Activated CD4-positive, alpha-beta T cell treated with anti-CD3 and anti-CD28 coated beads for 36 hours (primary cell): ENCODE data around the gene C20orf173. TPM values are rescaled to one million over a fixed set of nuclear protein-coding genes. Genes with fewer than 3 reads are reported as not detected.
A peak's percentile ranks its signal among the peaks of the same experiment; 100 is the strongest.
"Not testable (repeated sequence)": the region's sequence is repeated elsewhere in the genome, so short reads cannot be mapped to it uniquely, and the experiment has no call there.

ENCODE experiments used
- ATAC-seq: fragments of 200-7000 bp; cut with Tn5 transposase; one replicate; pipeline ENCODE4 v1.10.0; 2021; ENCODE audit warnings: mild to moderate bottlenecking, moderate library complexity
- CTCF ChIA-PET: fragments of 350-600 bp; sonication (Branson Sonifier 250); formaldehyde crosslinking; loops from one replicate; lab custom pipeline; 2021; ENCODE audit warnings: antibody characterized with exemption; lab: Charles Lee
- POLR2A ChIA-PET: fragments of 350-600 bp; sonication (Branson Sonifier 250); formaldehyde crosslinking; loops from one replicate; lab custom pipeline; 2021; ENCODE audit warnings: antibody characterized with exemption, inconsistent platforms; lab: Charles Lee
- DNase-seq: peaks from one replicate; pipeline ENCODE4 v3.0.0-alpha.2; 2020
- H3K27ac Mint-ChIP-seq: one replicate; pipeline ENCODE4 v1.8.0; 2021; ENCODE audit warnings: mixed read lengths
- H3K27me3 Mint-ChIP-seq: one replicate; pipeline ENCODE4 v1.8.0; 2021; ENCODE audit warnings: mixed read lengths
- H3K36me3 Mint-ChIP-seq: one replicate; pipeline ENCODE4 v1.8.0; 2021; ENCODE audit warnings: low read depth, mixed read lengths
- H3K4me1 Mint-ChIP-seq: one replicate; pipeline ENCODE4 v1.8.0; 2021; ENCODE audit warnings: mixed read lengths
- H3K4me3 Mint-ChIP-seq: one replicate; pipeline ENCODE4 v1.8.0; 2021; ENCODE audit warnings: mild to moderate bottlenecking, moderate library complexity, mixed read lengths
- H3K9me3 Mint-ChIP-seq: one replicate; pipeline ENCODE4 v1.8.0; 2021; ENCODE audit warnings: low read depth, mixed read lengths
- intact Hi-C, 2 experiments: fragments of 100-400 bp; cut with DNase I in 1 of 2; cut with micrococcal nuclease in 1 of 2; formaldehyde crosslinking; loops; one replicate each; pipeline versions ENCODE4 v1.14.2 to v1.15.1; 2022 to 2024; cut with DNase I, micrococcal nuclease
- total RNA-seq, 2 experiments: library from RNA; stranded (reverse); gene quantifications; one replicate each; pipeline ENCODE4 v1.2.3, GENCODE V29; 2021

The C20orf173 gene
- total RNA-seq, 2 experiments from 2014 or later: not detected

DNA sequence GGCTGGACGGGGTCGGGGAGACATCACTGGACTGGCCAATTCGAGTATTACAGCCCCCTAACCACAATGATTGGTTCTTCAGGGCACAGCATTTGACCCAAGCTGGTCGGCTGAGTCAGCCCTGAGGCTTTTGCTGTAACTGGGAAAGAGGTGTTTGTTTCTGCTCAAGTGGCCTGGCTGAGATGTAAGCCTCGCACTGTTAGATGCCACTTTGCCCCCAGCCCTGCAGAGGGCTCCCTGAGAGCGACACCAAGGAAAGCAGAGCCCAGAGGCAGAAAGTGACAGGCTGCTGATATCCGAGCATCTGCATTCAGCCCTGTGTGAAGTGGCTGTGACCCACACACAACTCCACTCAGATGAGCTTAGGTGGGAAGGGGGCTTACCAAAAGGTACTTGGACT, 31.8 kb upstream of the C20orf173 start:
- Mint-ChIP-seq H3K27ac (no peak overlapping the region), H3K4me3 (no peak overlapping the region), H3K9me3 (no peaks in the 10 kb centered on the region), H3K27me3 (no peaks in the 10 kb centered on the region), H3K36me3 (peaks cover 7% of the 10 kb centered on the region), H3K4me1 (no peaks in the 10 kb centered on the region)
- intact Hi-C loops: no loop called here
- ATAC-seq: peak; percentile 58
- POLR2A ChIA-PET: no interaction called here
- CTCF ChIA-PET: interaction anchor here (1.2 kb wide), 1 partner anchor 26 kb away, joined by 3 read pairs; no protein-coding TSS in a partner anchor
- DNase-seq: peak; percentile 28

- Mint-ChIP-seq H3K4me3 (no peak overlapping the region), H3K27me3 (no peaks in the 10 kb centered on the region), H3K4me1 (no peaks in the 10 kb centered on the region), H3K36me3 (peaks cover 8% of the 10 kb centered on the region), H3K9me3 (no peaks in the 10 kb centered on the region), H3K27ac (no peak overlapping the region)
- ChIA-PET POLR2A (no interaction called here), CTCF (no interaction called here)
- intact Hi-C loops: no loop called here
- DNase-seq: no peak
- ATAC-seq: no peak
Observed at GRCh38 chr20:35560541-35560940, 31.1 kb upstream of the C20orf173 start.

DNA sequence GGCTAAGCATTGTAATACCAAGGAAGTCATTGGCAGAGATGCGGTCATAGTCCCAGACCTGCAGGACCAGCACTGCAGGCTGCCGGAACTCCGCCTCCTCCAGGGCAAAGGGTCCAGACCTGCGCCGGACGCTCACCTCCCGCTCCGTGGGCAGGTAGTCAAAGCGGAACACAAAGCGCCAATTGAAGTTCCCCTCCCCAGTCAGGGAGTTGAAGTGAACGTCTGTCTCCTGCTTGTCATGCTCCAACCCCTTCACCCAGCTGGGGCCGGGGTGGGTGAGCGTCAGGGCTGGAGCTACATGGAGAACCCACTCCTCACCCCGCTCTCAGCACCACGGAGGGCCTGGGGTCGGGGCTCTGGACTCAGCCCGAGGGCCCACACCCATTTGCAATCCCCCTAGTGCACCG, 30.7 kb upstream of the C20orf173 start:
- Mint-ChIP-seq H3K4me3 (no peak overlapping the region), H3K27me3 (no peaks in the 10 kb centered on the region), H3K36me3 (peaks cover 8% of the 10 kb centered on the region), H3K27ac (no peak overlapping the region), H3K9me3 (no peaks in the 10 kb centered on the region), H3K4me1 (no peaks in the 10 kb centered on the region)
- ChIA-PET CTCF (no interaction called here), POLR2A (no interaction called here)
- intact Hi-C loops: no loop called here
- ATAC-seq: no peak
- DNase-seq: no peak

DNA sequence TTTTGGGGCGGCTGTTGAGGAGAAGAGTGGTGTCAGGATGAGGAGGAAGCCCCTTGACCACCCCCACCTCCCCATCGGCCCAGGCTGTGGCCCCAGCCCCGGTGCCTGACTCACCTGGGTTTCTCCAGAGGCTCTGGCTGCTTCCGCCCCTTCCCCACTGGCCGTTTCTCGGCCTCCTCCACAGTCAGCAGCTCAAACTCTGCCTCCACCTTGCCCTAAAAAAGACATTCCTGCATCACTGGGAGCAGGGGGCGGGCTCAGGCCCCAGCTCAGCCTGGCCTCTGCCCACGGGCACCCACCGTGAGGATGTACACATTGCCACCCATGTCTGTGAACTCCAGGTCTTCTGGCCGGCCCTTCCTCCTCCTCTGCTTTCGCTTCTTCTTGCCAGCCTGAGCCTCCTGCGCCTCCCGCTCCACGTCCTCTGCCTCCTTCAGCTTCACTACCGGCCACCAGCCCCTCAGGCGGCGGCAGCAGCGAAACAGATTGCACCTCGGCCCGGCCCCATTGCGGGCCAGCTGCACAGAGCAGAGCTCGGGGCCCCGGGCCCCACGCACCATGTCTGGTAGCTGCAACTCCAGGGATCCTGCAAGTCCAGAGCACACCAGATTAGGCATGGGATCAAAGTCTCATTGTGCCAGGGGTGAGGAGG, 29.7 kb upstream of the C20orf173 start:
- H3K4me3 Mint-ChIP-seq: no peak overlapping the region
- no peaks in the 10 kb centered on the region for H3K9me3 Mint-ChIP-seq
- DNase-seq: no peak
- H3K4me1 Mint-ChIP-seq: no peaks in the 10 kb centered on the region
- H3K27ac Mint-ChIP-seq: no peak overlapping the region
- POLR2A ChIA-PET: interaction anchor here (0.6 kb wide), 1 partner anchor 102 kb away, joined by 5 read pairs; no protein-coding TSS in a partner anchor
- ATAC-seq: no peak
- peaks cover 12% of the 10 kb centered on the region for H3K36me3 Mint-ChIP-seq
- intact Hi-C loops: no loop called here
- CTCF ChIA-PET: interaction anchor here (0.7 kb wide), 1 partner anchor 434 kb away, joined by 3 read pairs; no protein-coding TSS in a partner anchor
- H3K27me3 Mint-ChIP-seq: no peaks in the 10 kb centered on the region

DNA sequence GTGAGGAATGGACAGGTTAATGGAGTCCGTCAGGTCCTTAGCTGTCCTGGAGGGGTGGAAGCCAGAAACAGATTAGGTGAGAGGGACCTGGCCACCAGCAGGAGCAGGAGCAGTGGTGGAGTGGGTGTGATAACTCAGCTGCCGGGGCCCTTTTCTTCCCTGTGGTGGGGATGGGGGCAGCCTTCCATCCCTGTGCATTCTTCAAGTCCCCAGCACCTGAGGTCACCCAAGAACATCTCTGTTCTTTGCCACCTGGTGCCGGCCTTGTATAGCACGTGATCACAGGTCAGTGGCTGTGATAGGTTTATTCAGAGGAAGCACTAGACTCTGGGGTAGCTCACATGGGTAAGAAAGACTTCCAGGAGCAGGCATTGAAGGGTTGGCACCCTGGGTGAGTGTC, 29.0 kb upstream of the C20orf173 start:
- POLR2A ChIA-PET: interaction anchor here (0.6 kb wide), 1 partner anchor 103 kb away, joined by 5 read pairs; no protein-coding TSS in a partner anchor
- Mint-ChIP-seq H3K9me3 (no peaks in the 10 kb centered on the region), H3K27me3 (no peaks in the 10 kb centered on the region), H3K4me3 (no peak overlapping the region), H3K27ac (no peak overlapping the region), H3K36me3 (peaks cover 12% of the 10 kb centered on the region), H3K4me1 (no peaks in the 10 kb centered on the region)
- ATAC-seq (no peak), DNase-seq (no peak)
- intact Hi-C loops: no loop called here
- CTCF ChIA-PET: no interaction called here

DNA sequence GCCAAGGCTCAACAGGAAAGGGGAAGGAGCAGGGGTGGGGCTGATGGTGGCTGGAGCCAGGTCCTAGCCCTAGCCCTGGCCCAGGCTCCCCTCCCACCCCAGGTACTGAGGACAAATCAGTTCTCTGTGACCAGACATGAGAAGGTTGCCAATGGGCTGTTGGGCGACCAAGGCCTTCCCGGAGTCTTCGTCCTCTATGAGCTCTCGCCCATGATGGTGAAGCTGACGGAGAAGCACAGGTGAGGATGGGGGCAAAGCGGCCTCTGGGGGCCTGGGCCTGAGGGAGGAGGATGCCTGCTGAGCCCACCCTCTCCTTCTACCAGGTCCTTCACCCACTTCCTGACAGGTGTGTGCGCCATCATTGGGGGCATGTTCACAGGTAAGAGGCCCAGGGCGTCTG, 27.4 kb upstream of the C20orf173 start:
- Mint-ChIP-seq H3K27ac (no peak overlapping the region), H3K4me1 (no peaks in the 10 kb centered on the region), H3K36me3 (peaks cover 12% of the 10 kb centered on the region), H3K4me3 (no peak overlapping the region), H3K27me3 (no peaks in the 10 kb centered on the region), H3K9me3 (no peaks in the 10 kb centered on the region)
- intact Hi-C loops: no loop called here
- DNase-seq: no peak
- ATAC-seq: no peak
- ChIA-PET CTCF (no interaction called here), POLR2A (no interaction called here)

- ATAC-seq: no peak
- POLR2A ChIA-PET: interaction anchor here (0.6 kb wide), 1 partner anchor 71 kb away, joined by 7 read pairs; no protein-coding TSS in a partner anchor
- intact Hi-C loops: no loop called here
- no peak for DNase-seq
- Mint-ChIP-seq H3K27me3 (no peaks in the 10 kb centered on the region), H3K36me3 (peaks cover 12% of the 10 kb centered on the region), H3K9me3 (no peaks in the 10 kb centered on the region), H3K27ac (no peak overlapping the region), H3K4me3 (no peak overlapping the region), H3K4me1 (no peaks in the 10 kb centered on the region)
- CTCF ChIA-PET: interaction anchor here (0.5 to 0.7 kb wide), 2 partner anchors 41 to 64 kb away, joined by 3 read pairs; no protein-coding TSS in a partner anchor
Observed at GRCh38 chr20:35555951-35556645, 26.6 kb upstream of the C20orf173 start.

DNA sequence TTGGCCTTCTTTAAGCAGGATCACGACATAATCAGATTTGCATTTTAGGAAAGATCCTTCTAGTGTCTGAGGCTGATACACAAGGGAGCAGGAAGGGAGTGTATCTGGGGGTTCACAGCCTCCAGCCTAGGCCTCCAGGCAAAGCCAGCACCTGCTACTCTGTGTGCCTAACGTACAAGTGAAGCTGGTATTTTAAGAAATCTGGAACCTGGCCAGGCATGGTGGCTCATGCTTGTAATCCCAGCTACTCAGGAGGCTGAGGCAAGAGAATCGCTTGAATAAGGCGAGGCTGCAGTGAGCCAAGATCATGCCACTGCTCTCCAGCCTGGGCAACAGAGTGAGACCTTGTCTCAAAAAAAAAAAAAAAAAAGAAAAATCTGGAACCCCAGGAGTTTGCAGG, 26.0 kb upstream of the C20orf173 start:
- CTCF ChIA-PET, intact Hi-C loops, H3K27me3 Mint-ChIP-seq, H3K4me3 Mint-ChIP-seq, H3K9me3 Mint-ChIP-seq, ATAC-seq, H3K27ac Mint-ChIP-seq, H3K4me1 Mint-ChIP-seq, DNase-seq: not testable (repeated sequence)
- POLR2A ChIA-PET: interaction anchor here (0.6 kb wide), 1 partner anchor 71 kb away, joined by 7 read pairs; no protein-coding TSS in a partner anchor
- peaks cover 12% of the 10 kb centered on the region for H3K36me3 Mint-ChIP-seq

- POLR2A ChIA-PET: interaction anchor here (0.6 kb wide), 1 partner anchor 795 kb away, joined by 6 read pairs; no protein-coding TSS in a partner anchor
- H3K4me1 Mint-ChIP-seq: no peaks in the 10 kb centered on the region
- no peaks in the 10 kb centered on the region for H3K27me3 Mint-ChIP-seq
Observed at GRCh38 chr20:35552914-35553313, 23.5 kb upstream of the C20orf173 start.

GRCh38 chr20:35551503-35551902, 22.1 kb upstream of the C20orf173 start:
- CTCF ChIA-PET: no interaction called here
- Mint-ChIP-seq H3K27me3 (no peaks in the 10 kb centered on the region), H3K4me1 (no peaks in the 10 kb centered on the region), H3K9me3 (no peaks in the 10 kb centered on the region), H3K4me3 (no peak overlapping the region), H3K27ac (no peak overlapping the region), H3K36me3 (peaks cover 16% of the 10 kb centered on the region)
- ATAC-seq: no peak
- intact Hi-C loops: no loop called here
- POLR2A ChIA-PET: no interaction called here
- DNase-seq: no peak

More at GRCh38 chr20:35552914-35553313, 23.5 kb upstream of the C20orf173 start:
- ATAC-seq (no peak), DNase-seq (no peak)
- Mint-ChIP-seq H3K4me3 (no peak overlapping the region), H3K36me3 (peaks cover 18% of the 10 kb centered on the region), H3K27ac (no peak overlapping the region), H3K9me3 (no peaks in the 10 kb centered on the region)
- CTCF ChIA-PET: no interaction called here
- intact Hi-C loops: no loop called here

- H3K27ac Mint-ChIP-seq: no peak overlapping the region
- H3K27me3 Mint-ChIP-seq: no peaks in the 10 kb centered on the region
- no peak overlapping the region for H3K4me3 Mint-ChIP-seq
- ATAC-seq: no peak
- ChIA-PET POLR2A (no interaction called here), CTCF (interaction anchor here (0.7 kb wide), 1 partner anchor 89 kb away, joined by 3 read pairs; no protein-coding TSS in a partner anchor)
- no peak for DNase-seq
- intact Hi-C loops: no loop called here
- peaks cover 9% of the 10 kb centered on the region for H3K4me1 Mint-ChIP-seq
- H3K9me3 Mint-ChIP-seq: no peaks in the 10 kb centered on the region
- H3K36me3 Mint-ChIP-seq: peaks cover 12% of the 10 kb centered on the region
Observed at GRCh38 chr20:35547329-35547728, 17.9 kb upstream of the C20orf173 start.
